Liver (tissue), 3 donors: ENCODE measurements around the gene KRTAP5-1.

Experiments used
- EGR1 ChIP-seq, 2 donors: IDR thresholded peaks; 2 replicates each; pipeline ENCODE4 v1.6.1; 2016 to 2018; ENCODE audit warnings: antibody characterized with exemption in 2 of 2, low read depth in 2 of 2
- FOXA2 ChIP-seq: IDR thresholded peaks from 2 replicates; pipeline ENCODE4 v1.6.1; 2016; ENCODE audit warnings: antibody characterized with exemption
- GABPA ChIP-seq, 2 donors: IDR thresholded peaks in 1 of 2; conservative IDR thresholded peaks in 1 of 2; 2 replicates each; pipeline ENCODE4 v1.6.1; 2016; ENCODE audit warnings: antibody characterized with exemption in 2 of 2, mild to moderate bottlenecking in 1 of 2, moderate library complexity in 1 of 2
- JUND ChIP-seq, 2 donors: IDR thresholded peaks; 2 replicates each; pipeline ENCODE4 v1.6.1; 2016; ENCODE audit warnings: antibody characterized with exemption in 2 of 2
- SP1 ChIP-seq: IDR thresholded peaks from 2 replicates; pipeline ENCODE4 v1.6.1; 2018; ENCODE audit warnings: antibody characterized with exemption, mild to moderate bottlenecking
- TAF1 ChIP-seq: conservative IDR thresholded peaks from 2 replicates; pipeline ENCODE4 v1.6.1; 2016; ENCODE audit warnings: antibody characterized with exemption, mild to moderate bottlenecking
- TF ChIP-seq, protein P1 (sequence below): fragments of 150-350 bp; IDR thresholded peaks from 2 replicates; pipeline ENCODE4 v1.5.1; 2017; ENCODE audit warnings: improper control_type of control experiment, low read depth, low read length; ENCODE audit not compliant: missing input control
- TF ChIP-seq, protein P2 (sequence below): IDR thresholded peaks from 2 replicates; pipeline ENCODE4 v1.6.1; 2016; ENCODE audit warnings: antibody characterized with exemption
- TF ChIP-seq, protein P3 (sequence below): IDR thresholded peaks from 2 replicates; pipeline ENCODE4 v1.6.1; 2016; ENCODE audit warnings: antibody characterized with exemption
- TF ChIP-seq, protein P4 (sequence below): IDR thresholded peaks from 2 replicates; pipeline ENCODE4 v1.6.1; 2016; ENCODE audit warnings: antibody characterized with exemption
- donor health status: healthy.
- donor health status: healthy.

- TF ChIP-seq, protein P1, sequence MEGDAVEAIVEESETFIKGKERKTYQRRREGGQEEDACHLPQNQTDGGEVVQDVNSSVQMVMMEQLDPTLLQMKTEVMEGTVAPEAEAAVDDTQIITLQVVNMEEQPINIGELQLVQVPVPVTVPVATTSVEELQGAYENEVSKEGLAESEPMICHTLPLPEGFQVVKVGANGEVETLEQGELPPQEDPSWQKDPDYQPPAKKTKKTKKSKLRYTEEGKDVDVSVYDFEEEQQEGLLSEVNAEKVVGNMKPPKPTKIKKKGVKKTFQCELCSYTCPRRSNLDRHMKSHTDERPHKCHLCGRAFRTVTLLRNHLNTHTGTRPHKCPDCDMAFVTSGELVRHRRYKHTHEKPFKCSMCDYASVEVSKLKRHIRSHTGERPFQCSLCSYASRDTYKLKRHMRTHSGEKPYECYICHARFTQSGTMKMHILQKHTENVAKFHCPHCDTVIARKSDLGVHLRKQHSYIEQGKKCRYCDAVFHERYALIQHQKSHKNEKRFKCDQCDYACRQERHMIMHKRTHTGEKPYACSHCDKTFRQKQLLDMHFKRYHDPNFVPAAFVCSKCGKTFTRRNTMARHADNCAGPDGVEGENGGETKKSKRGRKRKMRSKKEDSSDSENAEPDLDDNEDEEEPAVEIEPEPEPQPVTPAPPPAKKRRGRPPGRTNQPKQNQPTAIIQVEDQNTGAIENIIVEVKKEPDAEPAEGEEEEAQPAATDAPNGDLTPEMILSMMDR = no peak
- TF ChIP-seq SP1 = no peak
- TF ChIP-seq EGR1 (IDR thresholded peaks at IDR 0.05; ENCODE audit: low read depth in 2 of 2) = no peak
- no peak for TF ChIP-seq JUND (IDR thresholded peaks at IDR 0.05)
- TF ChIP-seq FOXA2 = no peak
- TF ChIP-seq TAF1 = no peak
- TF ChIP-seq, protein P2, sequence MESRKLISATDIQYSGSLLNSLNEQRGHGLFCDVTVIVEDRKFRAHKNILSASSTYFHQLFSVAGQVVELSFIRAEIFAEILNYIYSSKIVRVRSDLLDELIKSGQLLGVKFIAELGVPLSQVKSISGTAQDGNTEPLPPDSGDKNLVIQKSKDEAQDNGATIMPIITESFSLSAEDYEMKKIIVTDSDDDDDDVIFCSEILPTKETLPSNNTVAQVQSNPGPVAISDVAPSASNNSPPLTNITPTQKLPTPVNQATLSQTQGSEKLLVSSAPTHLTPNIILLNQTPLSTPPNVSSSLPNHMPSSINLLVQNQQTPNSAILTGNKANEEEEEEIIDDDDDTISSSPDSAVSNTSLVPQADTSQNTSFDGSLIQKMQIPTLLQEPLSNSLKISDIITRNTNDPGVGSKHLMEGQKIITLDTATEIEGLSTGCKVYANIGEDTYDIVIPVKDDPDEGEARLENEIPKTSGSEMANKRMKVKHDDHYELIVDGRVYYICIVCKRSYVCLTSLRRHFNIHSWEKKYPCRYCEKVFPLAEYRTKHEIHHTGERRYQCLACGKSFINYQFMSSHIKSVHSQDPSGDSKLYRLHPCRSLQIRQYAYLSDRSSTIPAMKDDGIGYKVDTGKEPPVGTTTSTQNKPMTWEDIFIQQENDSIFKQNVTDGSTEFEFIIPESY = no peak
- TF ChIP-seq, protein P3, sequence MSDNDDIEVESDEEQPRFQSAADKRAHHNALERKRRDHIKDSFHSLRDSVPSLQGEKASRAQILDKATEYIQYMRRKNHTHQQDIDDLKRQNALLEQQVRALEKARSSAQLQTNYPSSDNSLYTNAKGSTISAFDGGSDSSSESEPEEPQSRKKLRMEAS = no peak
- TF ChIP-seq, protein P4, sequence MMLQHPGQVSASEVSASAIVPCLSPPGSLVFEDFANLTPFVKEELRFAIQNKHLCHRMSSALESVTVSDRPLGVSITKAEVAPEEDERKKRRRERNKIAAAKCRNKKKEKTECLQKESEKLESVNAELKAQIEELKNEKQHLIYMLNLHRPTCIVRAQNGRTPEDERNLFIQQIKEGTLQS = no peak
- TF ChIP-seq GABPA (IDR thresholded peaks at IDR 0.05 in 1 of 2, conservative IDR thresholded peaks at IDR 0.05 in 1 of 2) = no peak
Measured at GRCh38 chr11:1570001-1570453, 15.1 kb downstream of the KRTAP5-1 start.
